Measurements from ENCODE around the gene NUDT3. TPM values are rescaled to one million over a fixed set of nuclear protein-coding genes. Genes with fewer than 3 reads are reported as not detected.

NUDT3 gene
- polyA plus RNA-seq, 1 of the 3 experiments (the other 2 are of a cell fraction) = 11.9 TPM

DNA sequence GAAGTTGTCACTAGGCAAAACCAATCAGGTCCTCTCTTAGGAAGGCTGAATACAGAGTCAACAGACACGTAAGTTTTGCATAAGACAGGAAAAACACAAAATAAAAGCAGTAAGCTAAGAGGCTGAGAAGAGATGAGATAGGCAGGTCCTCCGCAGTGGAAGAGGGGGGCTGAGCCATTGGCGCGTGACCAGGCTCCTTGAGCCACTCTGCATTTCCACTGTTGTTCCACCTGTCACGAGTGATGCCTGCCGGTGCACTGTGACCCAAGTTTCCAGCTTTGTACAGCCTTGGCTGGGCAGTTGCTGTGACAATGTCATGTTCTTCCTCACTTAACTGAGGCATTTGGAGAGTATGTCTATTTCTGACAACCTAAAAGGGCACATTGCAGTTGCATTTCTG, 58.6 kb downstream of the NUDT3 start:
- Histone ChIP-seq H3K9me3 (no peaks in the 10 kb centered on the region), H3K27me3 (ENCODE audit: insufficient read depth) (no peaks in the 10 kb centered on the region), H2AFZ (ENCODE audit: low read depth) (no peak overlapping the region), H3K4me3 (ENCODE audit: low read depth in 2 of 2, low read length in 1 of 2) (no peak overlapping the region), H3K79me2 (ENCODE audit: insufficient read depth) (peaks cover 37% of the 10 kb centered on the region), H3K4me1 (ENCODE audit: control insufficient read depth in 1 of 2, insufficient read depth in 2 of 2, low read depth in 1 of 2, low read length in 1 of 2) (peaks cover 0 to 7% of the 10 kb centered on the region in 2 experiments; a peak in 2 of 4 replicates), H3K4me2 (no peak overlapping the region), H4K20me1 (ENCODE audit: insufficient read depth) (peaks cover 11% of the 10 kb centered on the region), H3K9ac (no peak overlapping the region), H3F3A (replicated peaks; ENCODE audit: insufficient read depth) (peaks cover 10% of the 10 kb centered on the region), H3K9me2 (no peaks in the 10 kb centered on the region), H3K27ac (ENCODE audit: low read depth in 2 of 2, low read length in 1 of 2) (no peak overlapping the region), H3K36me3 (replicated peaks in 1 of 2; ENCODE audit: control insufficient read depth in 1 of 2, insufficient read depth in 2 of 2, low read length in 1 of 2) (peaks cover 3 to 24% of the 10 kb centered on the region in 2 experiments)
- POLR2A ChIA-PET = no interaction called here
- WGBS (ENCODE audit: low lambda C conversion rate) = 100% methylated on average over 6 of the region's 6 CpGs
- no peak for DNase-seq
- no peak for TF ChIP-seq NRF1 (IDR thresholded peaks at IDR 0.05; ENCODE audit: low read depth, low read length)
- TF ChIP-seq FOXJ3 (CRISPR knock-in tag; IDR thresholded peaks at IDR 0.05) = no peak
- CTCF ChIA-PET = interaction anchor here (0.6 to 1.1 kb wide), 2 partner anchors 11 to 286 kb away, joined by 3 to 4 read pairs; no protein-coding TSS in a partner anchor

DNA sequence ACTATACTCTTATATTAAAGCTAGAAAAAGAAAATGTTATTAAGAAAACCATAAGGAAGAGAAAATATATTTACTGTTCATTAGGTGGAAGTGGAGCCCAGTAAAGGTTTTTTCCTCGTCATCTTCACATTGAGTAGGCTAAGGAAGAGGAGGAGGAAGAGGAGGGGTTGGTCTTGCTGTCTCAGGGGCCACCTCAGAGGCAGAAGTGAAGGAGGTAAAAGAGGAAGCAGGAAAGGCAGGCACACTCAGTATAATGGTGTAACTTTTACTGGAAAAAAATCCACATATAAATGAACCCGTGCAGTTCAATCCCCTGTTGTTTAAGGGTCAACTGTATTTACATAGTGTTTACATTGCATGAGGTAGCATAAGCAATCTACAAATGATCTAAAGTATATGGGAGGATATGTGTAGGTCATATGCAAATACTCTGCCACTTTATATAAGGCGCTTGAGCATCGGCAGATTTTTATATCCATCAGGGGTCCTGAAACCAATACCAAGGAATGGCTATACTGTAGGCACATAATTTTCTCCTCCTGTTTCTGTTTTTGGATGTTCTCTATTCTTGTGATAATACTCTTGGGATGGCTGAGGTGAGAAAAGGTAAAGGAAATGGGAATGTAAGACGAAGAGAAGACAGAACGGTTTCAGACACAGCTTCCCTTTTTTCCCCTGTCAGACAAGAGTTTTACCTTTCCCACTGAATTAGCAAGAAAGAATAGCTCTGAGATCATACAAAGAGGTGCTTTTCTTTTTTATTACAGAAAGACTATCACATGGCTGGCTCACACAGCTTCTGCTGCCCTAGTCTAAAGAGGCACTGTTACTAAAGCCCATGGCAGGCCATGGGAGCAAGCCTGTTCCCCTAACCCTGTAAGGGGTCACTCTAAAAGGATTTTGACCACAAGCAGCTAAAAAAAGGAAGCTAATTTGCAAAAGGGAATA, 59.9 kb downstream of the NUDT3 start:
- Histone ChIP-seq H3K9ac (no peak overlapping the region), H3K4me3 (ENCODE audit: low read depth in 2 of 2, low read length in 1 of 2) (no peak overlapping the region), H3K27me3 (ENCODE audit: insufficient read depth) (no peaks in the 10 kb centered on the region), H3K79me2 (ENCODE audit: insufficient read depth) (peaks cover 30% of the 10 kb centered on the region), H3K4me1 (ENCODE audit: control insufficient read depth in 1 of 2, insufficient read depth in 2 of 2, low read depth in 1 of 2, low read length in 1 of 2) (no peaks in the 10 kb centered on the region; a peak in 1 of 4 replicates), H4K20me1 (ENCODE audit: insufficient read depth) (peaks cover 11% of the 10 kb centered on the region), H3K27ac (ENCODE audit: low read depth in 2 of 2, low read length in 1 of 2) (no peak overlapping the region), H3F3A (replicated peaks; ENCODE audit: insufficient read depth) (peaks cover 10% of the 10 kb centered on the region), H3K9me3 (no peaks in the 10 kb centered on the region), H3K4me2 (no peak overlapping the region), H3K36me3 (replicated peaks in 1 of 2; ENCODE audit: control insufficient read depth in 1 of 2, insufficient read depth in 2 of 2, low read length in 1 of 2) (peaks cover 3 to 24% of the 10 kb centered on the region in 2 experiments), H3K9me2 (no peaks in the 10 kb centered on the region), H2AFZ (ENCODE audit: low read depth) (no peak overlapping the region)
- 93% methylated on average over 6 of the region's 6 CpGs for WGBS (ENCODE audit: low lambda C conversion rate)
- CTCF ChIA-PET = interaction anchor here (1.1 kb wide), 1 partner anchor 13 kb away, joined by 4 read pairs; no protein-coding TSS in a partner anchor
- TF ChIP-seq, protein P1, sequence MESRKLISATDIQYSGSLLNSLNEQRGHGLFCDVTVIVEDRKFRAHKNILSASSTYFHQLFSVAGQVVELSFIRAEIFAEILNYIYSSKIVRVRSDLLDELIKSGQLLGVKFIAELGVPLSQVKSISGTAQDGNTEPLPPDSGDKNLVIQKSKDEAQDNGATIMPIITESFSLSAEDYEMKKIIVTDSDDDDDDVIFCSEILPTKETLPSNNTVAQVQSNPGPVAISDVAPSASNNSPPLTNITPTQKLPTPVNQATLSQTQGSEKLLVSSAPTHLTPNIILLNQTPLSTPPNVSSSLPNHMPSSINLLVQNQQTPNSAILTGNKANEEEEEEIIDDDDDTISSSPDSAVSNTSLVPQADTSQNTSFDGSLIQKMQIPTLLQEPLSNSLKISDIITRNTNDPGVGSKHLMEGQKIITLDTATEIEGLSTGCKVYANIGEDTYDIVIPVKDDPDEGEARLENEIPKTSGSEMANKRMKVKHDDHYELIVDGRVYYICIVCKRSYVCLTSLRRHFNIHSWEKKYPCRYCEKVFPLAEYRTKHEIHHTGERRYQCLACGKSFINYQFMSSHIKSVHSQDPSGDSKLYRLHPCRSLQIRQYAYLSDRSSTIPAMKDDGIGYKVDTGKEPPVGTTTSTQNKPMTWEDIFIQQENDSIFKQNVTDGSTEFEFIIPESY (IDR thresholded peaks at IDR 0.05; ENCODE audit: borderline replicate concordance, low read depth) = no peak
- TF ChIP-seq TEAD4 (IDR thresholded peaks at IDR 0.05; ENCODE audit: borderline replicate concordance, insufficient read depth) (no peak), JUND (IDR thresholded peaks at IDR 0.05) (no peak), EZH2phosphoT487 (IDR thresholded peaks at IDR 0.05; ENCODE audit: borderline replicate concordance, low read depth) (no peak), YY1 (IDR thresholded peaks at IDR 0.05; ENCODE audit: low read depth) (no peak), RAD21 (IDR thresholded peaks at IDR 0.05; ENCODE audit: low read length) (no peak), EP300 (IDR thresholded peaks at IDR 0.05; ENCODE audit: borderline replicate concordance in 1 of 2, low read depth in 1 of 2, low read length in 1 of 2) (no peak), RFX5 (IDR thresholded peaks at IDR 0.05; ENCODE audit: low read length) (no peak)
- TF ChIP-seq, protein P2, sequence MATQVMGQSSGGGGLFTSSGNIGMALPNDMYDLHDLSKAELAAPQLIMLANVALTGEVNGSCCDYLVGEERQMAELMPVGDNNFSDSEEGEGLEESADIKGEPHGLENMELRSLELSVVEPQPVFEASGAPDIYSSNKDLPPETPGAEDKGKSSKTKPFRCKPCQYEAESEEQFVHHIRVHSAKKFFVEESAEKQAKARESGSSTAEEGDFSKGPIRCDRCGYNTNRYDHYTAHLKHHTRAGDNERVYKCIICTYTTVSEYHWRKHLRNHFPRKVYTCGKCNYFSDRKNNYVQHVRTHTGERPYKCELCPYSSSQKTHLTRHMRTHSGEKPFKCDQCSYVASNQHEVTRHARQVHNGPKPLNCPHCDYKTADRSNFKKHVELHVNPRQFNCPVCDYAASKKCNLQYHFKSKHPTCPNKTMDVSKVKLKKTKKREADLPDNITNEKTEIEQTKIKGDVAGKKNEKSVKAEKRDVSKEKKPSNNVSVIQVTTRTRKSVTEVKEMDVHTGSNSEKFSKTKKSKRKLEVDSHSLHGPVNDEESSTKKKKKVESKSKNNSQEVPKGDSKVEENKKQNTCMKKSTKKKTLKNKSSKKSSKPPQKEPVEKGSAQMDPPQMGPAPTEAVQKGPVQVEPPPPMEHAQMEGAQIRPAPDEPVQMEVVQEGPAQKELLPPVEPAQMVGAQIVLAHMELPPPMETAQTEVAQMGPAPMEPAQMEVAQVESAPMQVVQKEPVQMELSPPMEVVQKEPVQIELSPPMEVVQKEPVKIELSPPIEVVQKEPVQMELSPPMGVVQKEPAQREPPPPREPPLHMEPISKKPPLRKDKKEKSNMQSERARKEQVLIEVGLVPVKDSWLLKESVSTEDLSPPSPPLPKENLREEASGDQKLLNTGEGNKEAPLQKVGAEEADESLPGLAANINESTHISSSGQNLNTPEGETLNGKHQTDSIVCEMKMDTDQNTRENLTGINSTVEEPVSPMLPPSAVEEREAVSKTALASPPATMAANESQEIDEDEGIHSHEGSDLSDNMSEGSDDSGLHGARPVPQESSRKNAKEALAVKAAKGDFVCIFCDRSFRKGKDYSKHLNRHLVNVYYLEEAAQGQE (IDR thresholded peaks at IDR 0.05; ENCODE audit: low read depth, low read length) = no peak
- TF ChIP-seq, protein P3, sequence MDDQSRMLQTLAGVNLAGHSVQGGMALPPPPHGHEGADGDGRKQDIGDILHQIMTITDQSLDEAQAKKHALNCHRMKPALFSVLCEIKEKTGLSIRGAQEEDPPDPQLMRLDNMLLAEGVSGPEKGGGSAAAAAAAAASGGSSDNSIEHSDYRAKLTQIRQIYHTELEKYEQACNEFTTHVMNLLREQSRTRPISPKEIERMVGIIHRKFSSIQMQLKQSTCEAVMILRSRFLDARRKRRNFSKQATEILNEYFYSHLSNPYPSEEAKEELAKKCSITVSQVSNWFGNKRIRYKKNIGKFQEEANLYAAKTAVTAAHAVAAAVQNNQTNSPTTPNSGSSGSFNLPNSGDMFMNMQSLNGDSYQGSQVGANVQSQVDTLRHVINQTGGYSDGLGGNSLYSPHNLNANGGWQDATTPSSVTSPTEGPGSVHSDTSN (IDR thresholded peaks at IDR 0.05) = no peak
- no peak for DNase-seq
- POLR2A ChIA-PET = no interaction called here
